ENCODE results near the gene WDR37. TPM values are rescaled to one million over a fixed set of nuclear protein-coding genes. Genes with fewer than 3 reads are reported as not detected.
A peak's percentile ranks its signal among the peaks of the same experiment; 100 is the strongest.

Gene WDR37
- polyA plus RNA-seq, 3 donors, result 7.1 to 33.6 (median 8.6) TPM

- no peak for TF ChIP-seq CTCF (IDR thresholded peaks at IDR 0.05)
- H3K79me2 ChIP-seq (ENCODE audit: insufficient read depth, low read length), result peaks cover 85% of the 10 kb centered on the region
- Mint-ChIP-seq H3K9me3 (no peaks in the 10 kb centered on the region), H3K27me3 (ENCODE audit: low read depth in 3 of 3) (no peaks in the 10 kb centered on the region), H3K4me1 (peaks cover 53% of the 10 kb centered on the region), H3K27ac (peak overlapping the region; percentile 98 to 100 (median 99)), H3K4me3 (peak overlapping the region; percentile 91 to 94), H3K36me3 (peaks cover 27 to 33% of the 10 kb centered on the region in 2 donors)
- H4K20me1 ChIP-seq (ENCODE audit: insufficient read depth, low read length), result peaks cover 62% of the 10 kb centered on the region
- peaks cover 34 to 62% of the 10 kb centered on the region in 2 donors for H3K4me1 ChIP-seq (ENCODE audit: control insufficient read depth in 1 of 2, insufficient read depth in 2 of 2, low read length in 2 of 2)
- H3K36me3 ChIP-seq (replicated peaks in 1 of 2; ENCODE audit: control insufficient read depth in 1 of 2, insufficient read depth in 2 of 2, low read length in 2 of 2), result peaks cover 10 to 43% of the 10 kb centered on the region in 2 donors
- intact Hi-C loops (cut with micrococcal nuclease), result loop anchor here in 1 of 2 donors (5.0 kb wide), 1 partner anchor 63 kb away; the partner anchor contains the start of gene GTPBP4
- no peak for DNase-seq
- WGBS (ENCODE audit: insufficient coverage), result 67% methylated on average over 1 of the region's 5 CpGs
- H3K4me3 ChIP-seq (replicated peaks in 1 of 3; ENCODE audit: low read depth in 2 of 3, low read length in 3 of 3), result peak overlapping the region; percentile 77 to 94 (median 87)
- peak overlapping the region; percentile 98 to 100 for H3K27ac ChIP-seq (ENCODE audit: low read depth in 1 of 2, low read length in 2 of 2)
- peak overlapping the region; percentile 87 for H3K4me2 ChIP-seq (replicated peaks; ENCODE audit: extremely low read depth, low read length, poor library complexity, severe bottlenecking)
- no peaks in the 10 kb centered on the region for H3K9me3 ChIP-seq (replicated peaks in 1 of 2; ENCODE audit: control insufficient read depth in 1 of 2, insufficient read depth in 1 of 2, low read length in 2 of 2)
- peak overlapping the region; percentile 94 for H3K9ac ChIP-seq (ENCODE audit: insufficient read depth, low read length, poor library complexity, severe bottlenecking)
- no peaks in the 10 kb centered on the region for H3K27me3 ChIP-seq (ENCODE audit: control insufficient read depth in 2 of 2, insufficient read depth in 2 of 2, low read length in 2 of 2)
- H2AFZ ChIP-seq (ENCODE audit: insufficient read depth, low read depth, low read length, poor library complexity, severe bottlenecking), result peak overlapping the region; percentile 51
These were observed 6.0 kb upstream of the WDR37 start for GRCh38 chr10:1050145-1050544.

- DNase-seq, result peak in 1 of 3 donors; percentile 29
- Histone ChIP-seq H3K4me2 (replicated peaks; ENCODE audit: extremely low read depth, low read length, poor library complexity, severe bottlenecking) (no peak overlapping the region), H3K79me2 (ENCODE audit: insufficient read depth, low read length) (peaks cover 83% of the 10 kb centered on the region), H3K27ac (ENCODE audit: low read depth in 1 of 2, low read length in 2 of 2) (peak overlapping the region in 1 of 2 donors; percentile 62), H4K20me1 (ENCODE audit: insufficient read depth, low read length) (peaks cover 65% of the 10 kb centered on the region), H3K4me1 (ENCODE audit: control insufficient read depth in 1 of 2, insufficient read depth in 2 of 2, low read length in 2 of 2) (peaks cover 37 to 62% of the 10 kb centered on the region in 2 donors), H3K36me3 (replicated peaks in 1 of 2; ENCODE audit: control insufficient read depth in 1 of 2, insufficient read depth in 2 of 2, low read length in 2 of 2) (peaks cover 10 to 43% of the 10 kb centered on the region in 2 donors), H3K4me3 (replicated peaks in 1 of 3; ENCODE audit: low read depth in 2 of 3, low read length in 3 of 3) (peak overlapping the region in 1 of 3 experiments; percentile 87), H3K9me3 (replicated peaks in 1 of 2; ENCODE audit: control insufficient read depth in 1 of 2, insufficient read depth in 1 of 2, low read length in 2 of 2) (no peaks in the 10 kb centered on the region), H2AFZ (ENCODE audit: insufficient read depth, low read depth, low read length, poor library complexity, severe bottlenecking) (no peak overlapping the region), H3K9ac (ENCODE audit: insufficient read depth, low read length, poor library complexity, severe bottlenecking) (no peak overlapping the region), H3K27me3 (ENCODE audit: control insufficient read depth in 2 of 2, insufficient read depth in 2 of 2, low read length in 2 of 2) (no peaks in the 10 kb centered on the region)
- no peaks in the 10 kb centered on the region for H3K27me3 Mint-ChIP-seq (ENCODE audit: low read depth in 3 of 3)
- H3K27ac Mint-ChIP-seq, result peak overlapping the region; percentile 7 to 98 (median 66)
- WGBS (ENCODE audit: insufficient coverage), result 85% methylated on average over 3 of the region's 4 CpGs
- H3K36me3 Mint-ChIP-seq, result peaks cover 27 to 28% of the 10 kb centered on the region in 2 donors
- peak overlapping the region in 1 of 2 donors; percentile 34 for H3K4me3 Mint-ChIP-seq
- no peak for TF ChIP-seq CTCF (IDR thresholded peaks at IDR 0.05)
- no peaks in the 10 kb centered on the region for H3K9me3 Mint-ChIP-seq
- peaks cover 52% of the 10 kb centered on the region for H3K4me1 Mint-ChIP-seq
- intact Hi-C loops (cut with micrococcal nuclease), result loop anchor here in 1 of 2 donors (5.0 kb wide), 1 partner anchor 63 kb away; the partner anchor contains the start of gene GTPBP4
These were observed 5.6 kb upstream of the WDR37 start for GRCh38 chr10:1050554-1050953.
